Kidney epithelial cell (primary cell): ENCODE data around the gene RPS6KB2. TPM values are rescaled to one million over a fixed set of nuclear protein-coding genes. Genes with fewer than 3 reads are reported as not detected.

Experiments
- DNase-seq: peaks from one replicate; pipeline ENCODE4 v3.0.0-alpha.2; 2010; ENCODE audit warnings: low read depth
- H3K27me3 ChIP-seq: 2 replicates; pipeline ENCODE4 v1.6.0; 2011; ENCODE audit warnings: low read length; ENCODE audit not compliant: control insufficient read depth, insufficient read depth
- H3K36me3 ChIP-seq: 2 replicates; pipeline ENCODE4 v1.5.1; 2011; ENCODE audit warnings: low read length; ENCODE audit not compliant: control insufficient read depth, insufficient read depth
- H3K4me3 ChIP-seq: 2 replicates; pipeline ENCODE4 v1.5.1; 2011; ENCODE audit warnings: low read depth, mild to moderate bottlenecking, control low read depth, low read length
- CTCF ChIP-seq: IDR thresholded peaks from 2 replicates; pipeline ENCODE4 v1.5.1; 2011; ENCODE audit warnings: mild to moderate bottlenecking, moderate library complexity, low read length, control low read depth, inconsistent platforms; ENCODE audit not compliant: insufficient read depth, poor library complexity, severe bottlenecking
- total RNA-seq: library from RNA; depleted of rRNA; stranded (reverse); fragments of >200 nt; gene quantifications from 2 replicates; pipeline ENCODE4 v1.2.3, GENCODE V29; 2015

Gene RPS6KB2
- total RNA-seq, 1 donor from 2014 or later = 64.6 TPM

DNA sequence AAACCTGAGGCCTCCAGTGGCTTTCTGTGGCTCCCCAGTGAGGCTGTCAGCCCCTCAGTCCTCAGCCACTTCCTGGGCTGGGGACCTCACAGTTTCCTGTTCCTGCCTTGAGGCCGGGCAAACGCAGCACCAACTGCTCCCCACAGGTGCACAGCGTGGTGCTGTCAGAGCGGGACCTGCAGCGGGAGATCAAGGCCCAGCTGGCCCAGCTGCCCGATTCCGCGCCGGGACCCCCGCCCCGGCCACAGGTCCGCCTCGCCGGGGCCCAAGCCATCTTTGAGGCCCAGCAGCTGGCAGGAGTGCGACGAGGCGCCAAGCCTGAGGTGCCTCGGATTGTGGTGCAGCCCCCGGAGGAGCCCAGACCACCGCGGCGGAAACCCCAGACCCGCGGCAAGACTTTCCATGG, 19.0 kb upstream of the RPS6KB2 start:
- Histone ChIP-seq H3K4me3 (no peak overlapping the region), H3K27me3 (peaks cover 13% of the 10 kb centered on the region), H3K36me3 (no peaks in the 10 kb centered on the region)
- no peak for DNase-seq
- no peak for TF ChIP-seq CTCF

DNA sequence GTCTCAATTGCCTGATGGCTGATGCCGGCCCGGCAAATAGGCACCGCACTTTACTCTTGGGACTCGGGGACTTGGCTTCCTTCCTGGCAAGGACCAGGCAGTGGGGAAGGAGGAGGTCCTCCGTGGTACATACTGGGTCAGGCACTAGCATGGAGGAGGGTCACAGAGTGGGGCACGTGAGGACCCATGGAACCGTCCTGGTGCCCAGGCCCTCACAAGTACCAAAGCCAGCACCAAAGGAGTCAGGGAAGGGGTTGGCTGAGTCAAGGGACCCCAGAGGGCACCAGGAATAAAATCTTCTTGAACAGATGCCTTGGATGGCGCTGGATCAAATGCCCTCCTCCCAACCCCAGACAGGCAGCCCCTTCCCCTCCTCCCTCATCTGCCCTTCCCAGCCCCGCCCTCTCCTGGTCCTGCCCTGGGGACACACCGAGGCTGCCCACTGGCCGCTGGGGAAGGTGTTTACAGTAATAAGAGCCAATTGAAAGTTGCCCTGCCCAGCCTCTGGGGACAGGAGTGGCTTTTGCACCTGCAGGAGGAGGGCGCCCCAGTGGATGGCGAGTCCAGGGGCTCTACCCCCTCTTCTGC, 18.4 kb upstream of the RPS6KB2 start:
- Histone ChIP-seq H3K36me3 (no peaks in the 10 kb centered on the region), H3K27me3 (peaks cover 19% of the 10 kb centered on the region), H3K4me3 (no peak overlapping the region)
- no peak for DNase-seq
- TF ChIP-seq CTCF = no peak

GRCh38 chr11:67410369-67410831, 17.9 kb upstream of the RPS6KB2 start:
- Histone ChIP-seq H3K36me3 (no peaks in the 10 kb centered on the region), H3K27me3 (peaks cover 24% of the 10 kb centered on the region), H3K4me3 (no peak overlapping the region)
- DNase-seq = no peak
- no peak for TF ChIP-seq CTCF

GRCh38 chr11:67410984-67411784, 17.1 kb upstream of the RPS6KB2 start:
- no peak overlapping the region for H3K4me3 ChIP-seq
- peaks cover 24% of the 10 kb centered on the region for H3K27me3 ChIP-seq
- no peak for DNase-seq
- H3K36me3 ChIP-seq = no peaks in the 10 kb centered on the region
- no peak for TF ChIP-seq CTCF

GRCh38 chr11:67411785-67412152, 16.5 kb upstream of the RPS6KB2 start:
- TF ChIP-seq CTCF = no peak
- no peak for DNase-seq
- no peak overlapping the region for H3K4me3 ChIP-seq
- H3K36me3 ChIP-seq = no peaks in the 10 kb centered on the region
- peaks cover 26% of the 10 kb centered on the region for H3K27me3 ChIP-seq
